Measurements from ENCODE around the gene ZNF614.
A peak's percentile ranks its signal among the peaks of the same experiment; 100 is the strongest.
"Not testable (repeated sequence)": the region's sequence is repeated elsewhere in the genome, so short reads cannot be mapped to it uniquely, and the experiment has no call there.

The ZNF614 gene

GRCh38 chr19:52028027-52028779 lies at the start of gene ZNF614:
ZNF614 (minus strand) TSS chr19:52028379; CDS start chr19:52025745, 2,634 bp downstream.
- peaks cover 73% of the 10 kb centered on the region for H3K9me3 Mint-ChIP-seq
- H3K36me3 Mint-ChIP-seq (ENCODE audit: low read depth), result peaks cover 97% of the 10 kb centered on the region
- peak within 1 kb of the TSS; percentile 85 for H3K4me3 Mint-ChIP-seq
- H3K27me3 Mint-ChIP-seq, result no peaks in the 10 kb centered on the region
- H3K4me1 Mint-ChIP-seq (ENCODE audit: low read depth), result peaks cover 32% of the 10 kb centered on the region
- peak within 1 kb of the TSS; percentile 88 for H3K27ac Mint-ChIP-seq
- peak; percentile 93 for DNase-seq

- H3K9me3 Mint-ChIP-seq, result peaks cover 77% of the 10 kb centered on the region
- H3K4me3 Mint-ChIP-seq, result no peak overlapping the region
- no peaks in the 10 kb centered on the region for H3K4me1 Mint-ChIP-seq (ENCODE audit: low read depth)
- peaks cover 100% of the 10 kb centered on the region for H3K36me3 Mint-ChIP-seq (ENCODE audit: low read depth)
- no peak for DNase-seq
- H3K27ac Mint-ChIP-seq, result no peak overlapping the region
- H3K27me3 Mint-ChIP-seq, result no peaks in the 10 kb centered on the region
These were observed 42.3 kb upstream of the ZNF614 start for GRCh38 chr19:52070496-52070895.

GRCh38 chr19:52069653-52070052 lies 41.5 kb upstream of the ZNF614 start:
- no peaks in the 10 kb centered on the region for H3K27me3 Mint-ChIP-seq
- no peak overlapping the region for H3K27ac Mint-ChIP-seq
- no peak overlapping the region for H3K4me3 Mint-ChIP-seq
- no peak for DNase-seq
- peaks cover 74% of the 10 kb centered on the region for H3K9me3 Mint-ChIP-seq
- no peaks in the 10 kb centered on the region for H3K4me1 Mint-ChIP-seq (ENCODE audit: low read depth)
- H3K36me3 Mint-ChIP-seq (ENCODE audit: low read depth), result peaks cover 100% of the 10 kb centered on the region

- no peaks in the 10 kb centered on the region for H3K4me1 Mint-ChIP-seq (ENCODE audit: low read depth)
- H3K27ac Mint-ChIP-seq, result no peak overlapping the region
- no peaks in the 10 kb centered on the region for H3K27me3 Mint-ChIP-seq
- H3K36me3 Mint-ChIP-seq (ENCODE audit: low read depth), result peaks cover 96% of the 10 kb centered on the region
- DNase-seq, result no peak
- H3K4me3 Mint-ChIP-seq, result no peak overlapping the region
- H3K9me3 Mint-ChIP-seq, result peaks cover 67% of the 10 kb centered on the region
These were observed 38.2 kb upstream of the ZNF614 start for GRCh38 chr19:52066258-52066863.

- no peaks in the 10 kb centered on the region for H3K27me3 Mint-ChIP-seq
- H3K36me3 Mint-ChIP-seq (ENCODE audit: low read depth), result peaks cover 95% of the 10 kb centered on the region
- H3K4me1 Mint-ChIP-seq (ENCODE audit: low read depth), result no peaks in the 10 kb centered on the region
- H3K27ac Mint-ChIP-seq, result no peak overlapping the region
- DNase-seq, result no peak
- no peak overlapping the region for H3K4me3 Mint-ChIP-seq
- peaks cover 67% of the 10 kb centered on the region for H3K9me3 Mint-ChIP-seq
These were observed 37.2 kb upstream of the ZNF614 start for GRCh38 chr19:52065399-52065798.

GRCh38 chr19:52056480-52056879 lies 28.3 kb upstream of the ZNF614 start:
- H3K4me1 Mint-ChIP-seq (ENCODE audit: low read depth); DNase-seq; H3K27ac Mint-ChIP-seq; H3K27me3 Mint-ChIP-seq; H3K4me3 Mint-ChIP-seq: not testable (repeated sequence)
- peaks cover 70% of the 10 kb centered on the region for H3K9me3 Mint-ChIP-seq
- H3K36me3 Mint-ChIP-seq (ENCODE audit: low read depth), result peaks cover 92% of the 10 kb centered on the region

- H3K27ac Mint-ChIP-seq, H3K4me3 Mint-ChIP-seq, H3K27me3 Mint-ChIP-seq, DNase-seq: not testable (repeated sequence)
- Mint-ChIP-seq H3K9me3 (peaks cover 59% of the 10 kb centered on the region), H3K36me3 (ENCODE audit: low read depth) (peaks cover 96% of the 10 kb centered on the region), H3K4me1 (ENCODE audit: low read depth) (peaks cover 26% of the 10 kb centered on the region)
These were observed 23.6 kb upstream of the ZNF614 start for GRCh38 chr19:52051736-52052135.

- Mint-ChIP-seq H3K9me3 (peaks cover 58% of the 10 kb centered on the region), H3K27me3 (no peaks in the 10 kb centered on the region), H3K27ac (peak within 1 kb of the TSS; percentile 96), H3K4me1 (ENCODE audit: low read depth) (peaks cover 36% of the 10 kb centered on the region), H3K4me3 (peak within 1 kb of the TSS; percentile 95), H3K36me3 (ENCODE audit: low read depth) (peaks cover 96% of the 10 kb centered on the region)
- DNase-seq, result peak; percentile 87
These were observed 20.6 kb upstream of the ZNF614 start, which contains the start of gene ZNF432 for GRCh38 chr19:52048555-52049501. ZNF432 (minus strand) TSS chr19:52048838; CDS start chr19:52046868, 1,970 bp downstream.

GRCh38 chr19:52039169-52039568 lies 11.0 kb upstream of the ZNF614 start:
- Mint-ChIP-seq H3K4me1 (ENCODE audit: low read depth) (no peaks in the 10 kb centered on the region), H3K27me3 (no peaks in the 10 kb centered on the region), H3K36me3 (ENCODE audit: low read depth) (peaks cover 98% of the 10 kb centered on the region), H3K27ac (no peak overlapping the region), H3K4me3 (no peak overlapping the region), H3K9me3 (peaks cover 57% of the 10 kb centered on the region)
- DNase-seq, result no peak

- no peak for DNase-seq
- H3K4me1 Mint-ChIP-seq (ENCODE audit: low read depth), result no peaks in the 10 kb centered on the region
- no peaks in the 10 kb centered on the region for H3K27me3 Mint-ChIP-seq
- H3K27ac Mint-ChIP-seq, result no peak overlapping the region
- H3K4me3 Mint-ChIP-seq, result no peak overlapping the region
- peaks cover 97% of the 10 kb centered on the region for H3K36me3 Mint-ChIP-seq (ENCODE audit: low read depth)
- H3K9me3 Mint-ChIP-seq, result peaks cover 71% of the 10 kb centered on the region
These were observed 6.0 kb upstream of the ZNF614 start for GRCh38 chr19:52034051-52034728.

GRCh38 chr19:52028780-52029123 lies 573 bp upstream of the ZNF614 start:
- Mint-ChIP-seq H3K4me3 (peak overlapping the region; percentile 85), H3K36me3 (ENCODE audit: low read depth) (peaks cover 97% of the 10 kb centered on the region), H3K27ac (peak overlapping the region; percentile 88), H3K9me3 (peaks cover 73% of the 10 kb centered on the region), H3K4me1 (ENCODE audit: low read depth) (peaks cover 32% of the 10 kb centered on the region), H3K27me3 (no peaks in the 10 kb centered on the region)
- DNase-seq, result no peak

- not testable (repeated sequence) for H3K27ac Mint-ChIP-seq, DNase-seq, H3K27me3 Mint-ChIP-seq
- H3K9me3 Mint-ChIP-seq, result peaks cover 73% of the 10 kb centered on the region
- peaks cover 33% of the 10 kb centered on the region for H3K4me1 Mint-ChIP-seq (ENCODE audit: low read depth)
- H3K4me3 Mint-ChIP-seq, result peak overlapping the region; percentile 85
- peaks cover 97% of the 10 kb centered on the region for H3K36me3 Mint-ChIP-seq (ENCODE audit: low read depth)
These were observed 1.8 kb downstream of the ZNF614 start for GRCh38 chr19:52026255-52026990.

GRCh38 chr19:52024478-52024877 lies 3.7 kb downstream of the ZNF614 start:
- not testable (repeated sequence) for H3K27ac Mint-ChIP-seq, H3K4me3 Mint-ChIP-seq, DNase-seq, H3K27me3 Mint-ChIP-seq
- Mint-ChIP-seq H3K4me1 (ENCODE audit: low read depth) (peaks cover 35% of the 10 kb centered on the region), H3K36me3 (ENCODE audit: low read depth) (peaks cover 97% of the 10 kb centered on the region), H3K9me3 (peaks cover 76% of the 10 kb centered on the region)
